Astrocyte (in vitro differentiated cells and primary cell): ENCODE results near the gene TPX2. TPM values are rescaled to one million over a fixed set of nuclear protein-coding genes. Genes with fewer than 3 reads are reported as not detected.
A peak's percentile ranks its signal among the peaks of the same experiment; 100 is the strongest.

Experiments
- DNase-seq: peaks from one replicate; pipeline ENCODE4 v3.0.0-alpha.2; 2010; ENCODE audit warnings: low read depth
- FAIRE-seq: peaks from 2 replicates; lab custom pipeline; 2011; peaks lifted over from hg19 to GRCh38; lab: Jason Lieb, UNC
- H2AFZ ChIP-seq: 2 replicates; pipeline ENCODE4 v1.6.0; 2012; ENCODE audit warnings: low read depth, low read length, inconsistent platforms
- H3K27ac ChIP-seq: 2 replicates; pipeline ENCODE4 v1.5.1; 2011; ENCODE audit warnings: low read depth, low read length, inconsistent platforms
- H3K27me3 ChIP-seq: 2 replicates; pipeline ENCODE4 v1.6.0; 2011; ENCODE audit warnings: low read length, inconsistent platforms; ENCODE audit not compliant: insufficient read depth
- H3K36me3 ChIP-seq: 2 replicates; pipeline ENCODE4 v1.5.1; 2011; ENCODE audit warnings: low read length, inconsistent platforms; ENCODE audit not compliant: insufficient read depth
- H3K4me1 ChIP-seq: 2 replicates; pipeline ENCODE4 v1.5.1; 2011; ENCODE audit warnings: low read length, inconsistent platforms; ENCODE audit not compliant: insufficient read depth
- H3K4me2 ChIP-seq: 2 replicates; pipeline ENCODE4 v1.6.0; 2012; ENCODE audit warnings: low read length, inconsistent platforms
- H3K4me3 ChIP-seq: 2 replicates; pipeline ENCODE4 v1.5.1; 2011; ENCODE audit warnings: low read depth, mild to moderate bottlenecking, low read length, inconsistent platforms; ENCODE audit not compliant: insufficient read depth
- H3K79me2 ChIP-seq: 2 replicates; pipeline ENCODE4 v1.6.0; 2012; ENCODE audit warnings: mild to moderate bottlenecking, low read length, inconsistent platforms; ENCODE audit not compliant: insufficient read depth
- H3K9ac ChIP-seq: 2 replicates; pipeline ENCODE4 v1.6.0; 2012; ENCODE audit warnings: mild to moderate bottlenecking, low read length, inconsistent platforms
- H3K9me3 ChIP-seq: 2 replicates; pipeline ENCODE4 v1.5.1; 2012; ENCODE audit warnings: low read depth, mild to moderate bottlenecking, low read length, inconsistent platforms; ENCODE audit not compliant: insufficient read depth
- H4K20me1 ChIP-seq: 2 replicates; pipeline ENCODE4 v1.6.0; 2012; ENCODE audit warnings: low read length, inconsistent platforms; ENCODE audit not compliant: insufficient read depth
- H3K27ac Mint-ChIP-seq: one replicate; pipeline ENCODE4 v1.8.0; 2021; ENCODE audit warnings: mild to moderate bottlenecking, mixed read lengths; ENCODE audit not compliant: unreplicated experiment
- H3K27me3 Mint-ChIP-seq: one replicate; pipeline ENCODE4 v1.8.0; 2021; ENCODE audit warnings: low read depth, mixed read lengths; ENCODE audit not compliant: unreplicated experiment
- H3K36me3 Mint-ChIP-seq: one replicate; pipeline ENCODE4 v1.8.0; 2021; ENCODE audit warnings: low read depth, mixed read lengths; ENCODE audit not compliant: unreplicated experiment
- H3K4me1 Mint-ChIP-seq: one replicate; pipeline ENCODE4 v1.8.0; 2021; ENCODE audit warnings: low read depth, mixed read lengths; ENCODE audit not compliant: unreplicated experiment
- H3K4me3 Mint-ChIP-seq: one replicate; pipeline ENCODE4 v1.8.0; 2021; ENCODE audit warnings: mild to moderate bottlenecking, moderate library complexity, mixed read lengths; ENCODE audit not compliant: unreplicated experiment
- H3K9me3 Mint-ChIP-seq: one replicate; pipeline ENCODE4 v1.8.0; 2021; ENCODE audit warnings: mild to moderate bottlenecking, mixed read lengths; ENCODE audit not compliant: unreplicated experiment
- EZH2 ChIP-seq: IDR thresholded peaks from 2 replicates; pipeline ENCODE4 v1.6.1; 2012; ENCODE audit warnings: mild to moderate bottlenecking, low read length, inconsistent platforms; ENCODE audit not compliant: insufficient read depth
- total RNA-seq: library from RNA; stranded (reverse); gene quantifications from 2 replicates; pipeline ENCODE4 v1.2.1, GENCODE V29; 2021
- TF ChIP-seq, protein P1 (sequence below): IDR thresholded peaks from 2 replicates; pipeline ENCODE4 v1.5.1; 2011; ENCODE audit warnings: low read depth, mild to moderate bottlenecking, inconsistent platforms, low read length, moderate library complexity; ENCODE audit not compliant: insufficient read depth

TPX2 gene
- total RNA-seq, 1 donor from 2014 or later = 41.6 TPM

DNA sequence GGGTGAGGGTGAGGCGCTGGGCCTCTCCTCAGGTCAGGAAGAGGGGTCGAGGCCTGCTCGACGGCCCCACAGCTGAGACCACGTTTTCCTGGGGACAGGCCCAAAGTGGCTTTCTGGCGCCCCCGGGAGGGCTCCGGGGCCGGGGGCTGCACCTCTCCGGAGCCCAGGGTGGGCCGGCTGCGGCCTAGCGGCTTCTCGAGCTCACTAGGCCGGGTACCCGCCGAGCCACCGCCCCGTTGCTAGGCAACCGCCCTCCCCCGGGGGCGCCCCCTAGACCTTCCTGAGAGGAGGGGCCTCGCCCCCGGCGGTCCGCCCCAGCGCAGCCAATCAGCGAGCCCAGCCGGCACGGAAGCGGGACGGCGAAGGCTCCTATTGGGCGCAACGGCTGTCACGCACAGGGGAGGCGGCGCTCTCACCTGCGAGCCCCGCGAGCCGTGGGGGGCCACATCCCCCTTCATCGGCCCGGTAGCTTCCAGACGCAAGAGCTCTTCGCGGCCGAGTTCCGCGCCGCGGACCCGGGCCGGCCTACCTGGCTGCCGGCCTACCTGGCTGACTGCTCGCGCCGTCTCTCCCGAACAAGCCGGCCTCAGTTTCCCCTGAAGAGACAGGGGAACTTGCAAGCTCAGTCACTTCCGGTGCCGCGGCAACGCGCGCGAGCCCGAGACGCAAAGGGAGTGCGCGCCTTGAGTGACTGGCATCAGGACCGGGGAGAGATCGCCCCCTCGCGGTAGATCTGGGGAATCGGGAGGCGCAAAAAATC is 15.6 kb upstream of the TPX2 start:
- Histone ChIP-seq H4K20me1 (peaks cover 21% of the 10 kb centered on the region), H3K27me3 (no peaks in the 10 kb centered on the region), H3K9me3 (no peaks in the 10 kb centered on the region), H3K4me3 (peak overlapping the region; percentile 72), H3K79me2 (peaks cover 49% of the 10 kb centered on the region), H3K4me1 (peaks cover 45% of the 10 kb centered on the region), H3K27ac (peak overlapping the region; percentile 95), H2AFZ (peak overlapping the region; percentile 73), H3K36me3 (peaks cover 5% of the 10 kb centered on the region), H3K4me2 (peak overlapping the region; percentile 95), H3K9ac (peak overlapping the region; percentile 97)
- peak; percentile 95 for DNase-seq
- Mint-ChIP-seq H3K36me3 (peaks cover 17% of the 10 kb centered on the region), H3K27me3 (no peaks in the 10 kb centered on the region), H3K4me3 (peak overlapping the region; percentile 92), H3K4me1 (peaks cover 37% of the 10 kb centered on the region), H3K27ac (peak overlapping the region; percentile 99), H3K9me3 (no peaks in the 10 kb centered on the region)
- TF ChIP-seq EZH2 = no peak
- TF ChIP-seq, protein P1, sequence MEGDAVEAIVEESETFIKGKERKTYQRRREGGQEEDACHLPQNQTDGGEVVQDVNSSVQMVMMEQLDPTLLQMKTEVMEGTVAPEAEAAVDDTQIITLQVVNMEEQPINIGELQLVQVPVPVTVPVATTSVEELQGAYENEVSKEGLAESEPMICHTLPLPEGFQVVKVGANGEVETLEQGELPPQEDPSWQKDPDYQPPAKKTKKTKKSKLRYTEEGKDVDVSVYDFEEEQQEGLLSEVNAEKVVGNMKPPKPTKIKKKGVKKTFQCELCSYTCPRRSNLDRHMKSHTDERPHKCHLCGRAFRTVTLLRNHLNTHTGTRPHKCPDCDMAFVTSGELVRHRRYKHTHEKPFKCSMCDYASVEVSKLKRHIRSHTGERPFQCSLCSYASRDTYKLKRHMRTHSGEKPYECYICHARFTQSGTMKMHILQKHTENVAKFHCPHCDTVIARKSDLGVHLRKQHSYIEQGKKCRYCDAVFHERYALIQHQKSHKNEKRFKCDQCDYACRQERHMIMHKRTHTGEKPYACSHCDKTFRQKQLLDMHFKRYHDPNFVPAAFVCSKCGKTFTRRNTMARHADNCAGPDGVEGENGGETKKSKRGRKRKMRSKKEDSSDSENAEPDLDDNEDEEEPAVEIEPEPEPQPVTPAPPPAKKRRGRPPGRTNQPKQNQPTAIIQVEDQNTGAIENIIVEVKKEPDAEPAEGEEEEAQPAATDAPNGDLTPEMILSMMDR = peak; percentile 94
- no peak for FAIRE-seq

DNA sequence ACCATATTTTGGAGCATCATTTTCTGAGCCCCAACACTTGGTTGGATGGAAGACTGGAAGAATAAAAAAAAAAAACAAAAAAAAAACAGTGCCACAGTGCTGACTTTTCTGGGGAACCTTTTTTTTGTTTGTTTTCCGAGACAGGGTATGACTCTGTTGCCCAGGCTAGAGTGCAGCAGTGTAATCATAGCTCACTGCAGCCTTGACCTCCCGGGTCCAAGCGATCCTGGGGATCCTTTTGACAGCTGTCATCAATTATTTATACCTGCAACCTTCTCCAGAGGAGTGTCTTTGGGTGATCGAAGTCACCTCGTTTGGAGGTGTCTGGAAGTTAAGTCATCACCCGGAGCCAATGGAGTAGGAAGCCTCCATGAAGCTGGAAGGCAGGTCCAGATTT is 7.8 kb upstream of the TPX2 start:
- peak overlapping the region; percentile 61 for H3K4me2 ChIP-seq
- H3K4me3 Mint-ChIP-seq = no peak overlapping the region
- H3K27me3 ChIP-seq = no peaks in the 10 kb centered on the region

More for the DNA sequence above, 7.8 kb upstream of the TPX2 start:
- Histone ChIP-seq H3K4me3 (no peak overlapping the region), H3K4me1 (peaks cover 7% of the 10 kb centered on the region), H3K27ac (peak overlapping the region; percentile 36), H3K79me2 (no peaks in the 10 kb centered on the region), H3K9ac (no peak overlapping the region), H3K36me3 (no peaks in the 10 kb centered on the region), H4K20me1 (no peaks in the 10 kb centered on the region), H3K9me3 (no peaks in the 10 kb centered on the region), H2AFZ (no peak overlapping the region)
- no peaks in the 10 kb centered on the region for H3K36me3 Mint-ChIP-seq
- no peaks in the 10 kb centered on the region for H3K9me3 Mint-ChIP-seq
- FAIRE-seq = no peak
- no peak for TF ChIP-seq EZH2
- TF ChIP-seq, protein P1 = no peak
- H3K27me3 Mint-ChIP-seq = no peaks in the 10 kb centered on the region
- H3K4me1 Mint-ChIP-seq = peaks cover 11% of the 10 kb centered on the region
- DNase-seq = no peak
- peak overlapping the region; percentile 67 for H3K27ac Mint-ChIP-seq
